Transverse colon (tissue), 4 donors: ENCODE measurements around the gene DNAH11. TPM values are rescaled to one million over a fixed set of nuclear protein-coding genes. Genes with fewer than 3 reads are reported as not detected.

Source experiments
- DNase-seq: peaks from one replicate; pipeline ENCODE4 v3.0.0-alpha.2; 2019
- H3K27ac ChIP-seq, 4 donors: fragments of 200-600 bp; sonication (generic); 2 replicates each; pipeline ENCODE4 v1.5.1; 2016 to 2018; ENCODE audit warnings: inconsistent platforms in 4 of 4
- H3K27me3 ChIP-seq: fragments of 200-600 bp; sonication (generic); 2 replicates; pipeline ENCODE4 v1.5.1; 2017; ENCODE audit warnings: inconsistent platforms
- H3K36me3 ChIP-seq, 4 donors: fragments of 200-600 bp; sonication (generic); 2 replicates each; pipeline ENCODE4 v1.5.1; 2017 to 2019; ENCODE audit warnings: inconsistent platforms in 4 of 4
- H3K4me1 ChIP-seq, 4 donors: fragments of 200-600 bp; sonication (generic); 2 replicates each; pipeline ENCODE4 v1.5.1; 2017 to 2020; ENCODE audit warnings: inconsistent platforms in 4 of 4
- H3K4me3 ChIP-seq, 4 donors: fragments of 200-600 bp; sonication (generic); 1 replicate in 1 of 4; 2 replicates in 3 of 4; pipeline versions ENCODE4 v1.5.1 to v1.6.1; 2017 to 2019; ENCODE audit warnings: inconsistent platforms in 4 of 4
- H3K9me3 ChIP-seq, 2 donors: fragments of 200-600 bp; sonication (generic); 2 replicates each; pipeline ENCODE4 v1.5.1; 2017 to 2019; ENCODE audit warnings: inconsistent platforms in 2 of 2
- CTCF ChIP-seq, 5 experiments: fragments of 200-600 bp in 3 of 5; fragments of 450-650 bp in 2 of 5; sonication (generic) in 3 of 5; IDR thresholded peaks; 1 replicate in 2 of 5; 2 replicates in 3 of 5; pipeline ENCODE4 v1.5.1; 2016 to 2017; ENCODE audit warnings: antibody characterized with exemption in 5 of 5, inconsistent platforms in 3 of 5, mild to moderate bottlenecking in 2 of 5, moderate library complexity in 1 of 5
- EP300 ChIP-seq: sonication (generic); formaldehyde crosslinking; IDR thresholded peaks from one replicate; pipeline ENCODE4 v1.6.1; 2017; ENCODE audit warnings: antibody characterized with exemption, low read depth
- POLR2A ChIP-seq: fragments of 450-650 bp; IDR thresholded peaks from one replicate; pipeline ENCODE4 v1.6.1; 2016; ENCODE audit warnings: antibody characterized with exemption, mild to moderate bottlenecking, moderate library complexity
- POLR2AphosphoS5 ChIP-seq, 3 donors: sonication (generic); formaldehyde crosslinking; IDR thresholded peaks; one replicate each; pipeline ENCODE4 v1.6.1; 2016; ENCODE audit warnings: antibody characterized with exemption in 3 of 3
- WGBS, 2 donors: methylation state at CpG; one replicate each; pipeline ENCODE4 v1.1.5; 2018; ENCODE audit warnings: low coverage in 1 of 2; 5-methylcytosine and 5-hydroxymethylcytosine counted together
- in situ Hi-C, 4 donors: fragments of 200-750 bp; cut with MboI; loops; one replicate each; pipeline versions ENCODE4 v1.15.0 to v1.15.1; 2017; ENCODE audit warnings: low sequenced_read_pairs in 3 of 4, low pct_ligation_motif_present in 1 of 4, low pct_unique_long_range_greater_than_20kb in 1 of 4
- intact Hi-C: fragments of 100-400 bp; cut with DNase I; formaldehyde crosslinking; loops from one replicate; pipeline ENCODE4 v1.15.1; 2023; ENCODE audit warnings: low total_unique reads
- total RNA-seq, 4 donors: library from RNA; depleted of rRNA; stranded (reverse); fragments of >200 nt; gene quantifications; one replicate each; pipeline ENCODE4 v1.1.0, GENCODE V29; 2016

The DNAH11 gene
- total RNA-seq, 4 donors from 2014 or later = under 0.01 to 0.16 TPM; not detected in 2

GRCh38 chr7:21920936-21921335, 378.1 kb downstream of the DNAH11 start:
- Histone ChIP-seq H3K9me3 (no peaks in the 10 kb centered on the region), H3K27me3 (no peaks in the 10 kb centered on the region), H3K4me3 (no peak overlapping the region), H3K27ac (no peak overlapping the region), H3K4me1 (no peaks in the 10 kb centered on the region), H3K36me3 (no peaks in the 10 kb centered on the region)
- no peak for TF ChIP-seq POLR2A
- no peak for TF ChIP-seq POLR2AphosphoS5 (IDR thresholded peaks at IDR 0.05)
- no peak for TF ChIP-seq EP300
- TF ChIP-seq CTCF (IDR thresholded peaks at IDR 0.05) = no peak
- 54 to 61% methylated on average over 3 of the region's 3 CpGs for WGBS, 2 donors
- intact Hi-C loops = no loop called here
- in situ Hi-C loops = no loop called here
- no peak for DNase-seq

GRCh38 chr7:21922605-21923004, 379.8 kb downstream of the DNAH11 start:
- in situ Hi-C loops (no loop called here), intact Hi-C loops (no loop called here)
- no peaks in the 10 kb centered on the region for H3K9me3 ChIP-seq
- no peak overlapping the region for H3K4me3 ChIP-seq
- H3K27ac ChIP-seq = no peak overlapping the region
- H3K4me1 ChIP-seq = no peaks in the 10 kb centered on the region
- TF ChIP-seq POLR2A = no peak
- TF ChIP-seq EP300 = no peak
- no peak for TF ChIP-seq POLR2AphosphoS5 (IDR thresholded peaks at IDR 0.05)
- no peak for TF ChIP-seq CTCF (IDR thresholded peaks at IDR 0.05)
- no peaks in the 10 kb centered on the region for H3K36me3 ChIP-seq
- no peaks in the 10 kb centered on the region for H3K27me3 ChIP-seq
- DNase-seq = no peak
- 93 to 98% methylated on average over 5 of the region's 5 CpGs for WGBS, 2 donors

GRCh38 chr7:21923658-21924057, 380.8 kb downstream of the DNAH11 start:
- Histone ChIP-seq H3K9me3 (no peaks in the 10 kb centered on the region), H3K4me3 (no peak overlapping the region), H3K27me3 (no peaks in the 10 kb centered on the region), H3K36me3 (no peaks in the 10 kb centered on the region), H3K27ac (no peak overlapping the region), H3K4me1 (no peaks in the 10 kb centered on the region)
- 53 to 55% methylated on average over 2 of the region's 2 CpGs for WGBS, 2 donors
- in situ Hi-C loops = no loop called here
- TF ChIP-seq POLR2A = no peak
- no peak for TF ChIP-seq CTCF (IDR thresholded peaks at IDR 0.05)
- no peak for TF ChIP-seq POLR2AphosphoS5 (IDR thresholded peaks at IDR 0.05)
- no peak for TF ChIP-seq EP300
- no peak for DNase-seq
- intact Hi-C loops = no loop called here

- intact Hi-C loops = no loop called here
These were observed 383.6 kb downstream of the DNAH11 start for GRCh38 chr7:21926448-21926847.

More at GRCh38 chr7:21926448-21926847, 383.6 kb downstream of the DNAH11 start:
- in situ Hi-C loops = no loop called here
- H3K27ac ChIP-seq = no peak overlapping the region
- DNase-seq = no peak
- 0% methylated on average over 1 of the region's 1 CpG; no CpG with 5 or more reads in 1 of the 2 donors for WGBS, 2 donors
- H3K27me3 ChIP-seq = no peaks in the 10 kb centered on the region
- H3K4me3 ChIP-seq = no peak overlapping the region
- no peak for TF ChIP-seq EP300
- no peak for TF ChIP-seq POLR2A
- no peak for TF ChIP-seq CTCF (IDR thresholded peaks at IDR 0.05)
- no peaks in the 10 kb centered on the region for H3K36me3 ChIP-seq
- H3K4me1 ChIP-seq = no peaks in the 10 kb centered on the region
- no peaks in the 10 kb centered on the region for H3K9me3 ChIP-seq
